Thyroid gland (tissue), 4 donors: Measurements from ENCODE around the gene PNLIPRP1. TPM values are rescaled to one million over a fixed set of nuclear protein-coding genes. Genes with fewer than 3 reads are reported as not detected.

Experiments used
- DNase-seq, 2 donors: peaks; one replicate each; pipeline ENCODE4 v3.0.0-alpha.2; 2019
- H3K27ac ChIP-seq, 3 donors: fragments of 200-600 bp; sonication (generic); 1 replicate in 2 of 3; 2 replicates in 1 of 3; pipeline ENCODE4 v1.5.1; 2016 to 2019; ENCODE audit warnings: mild to moderate bottlenecking in 1 of 3, moderate library complexity in 1 of 3
- H3K27me3 ChIP-seq: fragments of 200-600 bp; sonication (generic); one replicate; pipeline ENCODE4 v1.5.1; 2019
- H3K36me3 ChIP-seq, 2 donors: fragments of 200-600 bp; sonication (generic); one replicate each; pipeline ENCODE4 v1.5.1; 2016 to 2019
- H3K4me1 ChIP-seq, 2 donors: fragments of 200-600 bp; sonication (generic); one replicate each; pipeline ENCODE4 v1.5.1; 2017 to 2019
- H3K4me3 ChIP-seq, 3 donors: fragments of 200-600 bp; sonication (generic); replicated peaks in 1 of 3; 1 replicate in 2 of 3; 2 replicates in 1 of 3; pipeline ENCODE4 v1.5.1; 2016; ENCODE audit warnings: mild to moderate bottlenecking in 1 of 3
- H3K9me3 ChIP-seq: fragments of 200-600 bp; sonication (generic); one replicate; pipeline ENCODE4 v1.5.1; 2017
- POLR2A ChIP-seq, 2 donors: fragments of 450-650 bp; IDR thresholded peaks; one replicate each; pipeline ENCODE4 v1.6.1; 2017; ENCODE audit warnings: antibody characterized with exemption in 2 of 2, mild to moderate bottlenecking in 2 of 2, moderate library complexity in 1 of 2
- WGBS, 2 donors: methylation state at CpG; one replicate each; pipeline ENCODE4 v1.1.5; 2017; 5-methylcytosine and 5-hydroxymethylcytosine counted together
- intact Hi-C: fragments of 100-400 bp; cut with DNase I; formaldehyde crosslinking; loops from one replicate; pipeline ENCODE4 v1.15.1; 2023
- total RNA-seq, 4 donors: library from RNA; depleted of rRNA; stranded (reverse); fragments of >200 nt; gene quantifications; one replicate each; pipeline ENCODE4 v1.2.3, GENCODE V29; 2016
- TF ChIP-seq, protein P1 (sequence below), 6 experiments: fragments of 200-600 bp in 3 of 6; fragments of 450-650 bp in 3 of 6; sonication (generic) in 3 of 6; IDR thresholded peaks; one replicate each; pipeline ENCODE4 v1.5.1; 2016 to 2019; ENCODE audit warnings: antibody characterized with exemption in 6 of 6, mild to moderate bottlenecking in 2 of 6, inconsistent platforms in 1 of 6, moderate library complexity in 1 of 6

PNLIPRP1 gene
- total RNA-seq, 4 donors from 2014 or later, result not detected

DNA sequence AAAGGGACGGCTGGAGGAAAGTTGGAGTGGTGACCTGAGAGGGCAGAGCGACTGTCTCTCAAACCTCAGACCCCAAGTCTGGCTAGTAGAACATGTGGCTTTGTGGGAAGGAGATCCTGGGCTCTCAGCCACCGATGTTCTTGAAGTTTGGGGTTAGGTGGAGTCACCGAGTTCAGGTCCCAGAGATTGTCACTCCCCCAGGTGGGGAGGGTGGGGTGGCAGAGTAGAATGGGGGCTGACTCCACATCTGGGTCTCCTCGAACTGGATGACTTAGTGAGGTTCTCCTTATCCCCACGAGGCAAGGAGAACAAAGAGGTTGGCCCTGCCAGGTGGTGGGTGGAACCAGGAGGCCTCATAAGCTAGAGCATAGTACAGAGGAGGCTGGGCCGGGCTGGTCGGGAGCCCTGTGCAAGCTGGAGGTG is 15.3 kb downstream of the PNLIPRP1 start:
- Histone ChIP-seq H3K4me3 (no peak overlapping the region), H3K36me3 (no peaks in the 10 kb centered on the region), H3K27me3 (no peaks in the 10 kb centered on the region), H3K27ac (no peak overlapping the region), H3K4me1 (no peaks in the 10 kb centered on the region), H3K9me3 (no peaks in the 10 kb centered on the region)
- TF ChIP-seq, protein P1, sequence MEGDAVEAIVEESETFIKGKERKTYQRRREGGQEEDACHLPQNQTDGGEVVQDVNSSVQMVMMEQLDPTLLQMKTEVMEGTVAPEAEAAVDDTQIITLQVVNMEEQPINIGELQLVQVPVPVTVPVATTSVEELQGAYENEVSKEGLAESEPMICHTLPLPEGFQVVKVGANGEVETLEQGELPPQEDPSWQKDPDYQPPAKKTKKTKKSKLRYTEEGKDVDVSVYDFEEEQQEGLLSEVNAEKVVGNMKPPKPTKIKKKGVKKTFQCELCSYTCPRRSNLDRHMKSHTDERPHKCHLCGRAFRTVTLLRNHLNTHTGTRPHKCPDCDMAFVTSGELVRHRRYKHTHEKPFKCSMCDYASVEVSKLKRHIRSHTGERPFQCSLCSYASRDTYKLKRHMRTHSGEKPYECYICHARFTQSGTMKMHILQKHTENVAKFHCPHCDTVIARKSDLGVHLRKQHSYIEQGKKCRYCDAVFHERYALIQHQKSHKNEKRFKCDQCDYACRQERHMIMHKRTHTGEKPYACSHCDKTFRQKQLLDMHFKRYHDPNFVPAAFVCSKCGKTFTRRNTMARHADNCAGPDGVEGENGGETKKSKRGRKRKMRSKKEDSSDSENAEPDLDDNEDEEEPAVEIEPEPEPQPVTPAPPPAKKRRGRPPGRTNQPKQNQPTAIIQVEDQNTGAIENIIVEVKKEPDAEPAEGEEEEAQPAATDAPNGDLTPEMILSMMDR (IDR thresholded peaks at IDR 0.05), result no peak
- TF ChIP-seq POLR2A (IDR thresholded peaks at IDR 0.05), result no peak
- intact Hi-C loops, result no loop called here
- WGBS, 2 donors, result 71 to 81% methylated on average over 8 of the region's 8 CpGs
- DNase-seq, result no peak

DNA sequence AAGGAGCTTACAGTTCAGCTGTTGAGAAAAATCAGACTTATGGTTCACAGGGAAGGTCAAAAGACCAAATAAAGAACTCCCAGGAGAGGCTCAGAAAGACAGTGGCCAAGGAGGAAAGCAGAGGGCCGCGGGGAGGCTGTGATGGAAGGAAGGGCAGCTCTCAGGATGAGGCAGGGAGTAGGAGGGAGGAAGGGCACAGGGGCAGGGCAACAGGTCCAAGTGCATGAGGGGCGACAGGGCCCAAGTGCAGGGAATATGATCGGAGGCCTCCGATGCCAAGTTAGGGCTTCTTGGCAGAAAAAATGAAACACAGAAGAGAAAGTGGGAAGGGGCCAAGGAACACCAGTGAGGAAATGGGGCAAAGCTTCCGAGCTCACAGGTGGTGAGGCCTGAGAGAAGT is 16.6 kb downstream of the PNLIPRP1 start:
- Histone ChIP-seq H3K36me3 (no peaks in the 10 kb centered on the region), H3K27ac (no peak overlapping the region), H3K9me3 (no peaks in the 10 kb centered on the region), H3K4me3 (no peak overlapping the region), H3K27me3 (no peaks in the 10 kb centered on the region), H3K4me1 (no peaks in the 10 kb centered on the region)
- no peak for TF ChIP-seq POLR2A (IDR thresholded peaks at IDR 0.05)
- TF ChIP-seq, protein P1 (IDR thresholded peaks at IDR 0.05), result no peak
- intact Hi-C loops, result no loop called here
- 81 to 85% methylated on average over 6 of the region's 6 CpGs for WGBS, 2 donors
- no peak for DNase-seq

DNA sequence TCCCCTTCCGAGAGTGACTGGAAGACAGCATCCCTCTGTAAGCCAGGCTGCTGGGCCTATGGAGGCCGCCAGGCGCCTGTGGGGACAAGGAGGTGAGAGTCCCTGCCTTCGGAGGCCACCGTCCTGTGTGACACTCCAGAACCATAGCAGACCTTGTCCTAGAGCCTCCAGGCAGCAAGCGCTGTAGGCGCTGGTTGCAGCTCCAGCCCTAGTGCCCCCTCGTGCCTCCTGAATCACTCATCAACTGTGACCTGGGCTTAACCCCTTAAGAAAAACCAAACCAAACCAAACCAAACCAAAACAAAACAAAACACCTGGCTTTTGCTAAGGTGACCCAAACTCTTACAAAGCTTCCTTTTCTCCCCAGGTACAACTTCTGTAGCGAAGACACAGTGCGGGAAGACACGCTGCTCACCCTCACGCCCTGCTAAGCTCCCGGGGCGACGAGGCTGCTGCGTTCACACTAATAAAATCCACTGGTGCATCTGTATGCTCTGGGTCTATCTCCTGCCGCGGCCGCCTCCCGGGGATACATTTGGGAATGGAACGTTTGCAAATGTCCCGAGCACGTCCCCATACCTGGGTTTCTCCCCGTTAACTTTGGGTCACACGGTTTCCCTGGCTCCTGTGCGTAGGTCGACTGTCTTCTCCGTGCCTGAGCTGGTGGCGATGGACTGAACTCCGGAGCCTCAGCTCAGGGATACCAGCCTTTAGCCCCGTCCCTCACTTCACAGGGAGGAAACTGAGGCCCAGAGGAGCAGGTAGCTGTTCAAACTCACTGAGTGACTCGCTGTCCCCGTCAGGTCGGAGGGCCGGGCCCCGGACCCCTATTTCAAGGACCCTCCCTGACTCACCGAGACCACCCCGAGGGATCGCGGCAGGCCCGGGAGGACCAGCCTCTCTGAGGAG is 18.2 kb downstream of the PNLIPRP1 start:
- no peaks in the 10 kb centered on the region for H3K4me1 ChIP-seq
- H3K9me3 ChIP-seq, result no peaks in the 10 kb centered on the region
- TF ChIP-seq POLR2A (IDR thresholded peaks at IDR 0.05), result no peak
- no peak overlapping the region for H3K27ac ChIP-seq
- no peaks in the 10 kb centered on the region for H3K27me3 ChIP-seq
- no peaks in the 10 kb centered on the region for H3K36me3 ChIP-seq
- DNase-seq, result peak; percentile 5 to 6
- intact Hi-C loops, result no loop called here
- H3K4me3 ChIP-seq, result peak overlapping the region in 2 of 3 donors; percentile 4 to 9
- 28 to 41% methylated on average over 23 to 27 of the region's 41 CpGs for WGBS, 2 donors

DNA sequence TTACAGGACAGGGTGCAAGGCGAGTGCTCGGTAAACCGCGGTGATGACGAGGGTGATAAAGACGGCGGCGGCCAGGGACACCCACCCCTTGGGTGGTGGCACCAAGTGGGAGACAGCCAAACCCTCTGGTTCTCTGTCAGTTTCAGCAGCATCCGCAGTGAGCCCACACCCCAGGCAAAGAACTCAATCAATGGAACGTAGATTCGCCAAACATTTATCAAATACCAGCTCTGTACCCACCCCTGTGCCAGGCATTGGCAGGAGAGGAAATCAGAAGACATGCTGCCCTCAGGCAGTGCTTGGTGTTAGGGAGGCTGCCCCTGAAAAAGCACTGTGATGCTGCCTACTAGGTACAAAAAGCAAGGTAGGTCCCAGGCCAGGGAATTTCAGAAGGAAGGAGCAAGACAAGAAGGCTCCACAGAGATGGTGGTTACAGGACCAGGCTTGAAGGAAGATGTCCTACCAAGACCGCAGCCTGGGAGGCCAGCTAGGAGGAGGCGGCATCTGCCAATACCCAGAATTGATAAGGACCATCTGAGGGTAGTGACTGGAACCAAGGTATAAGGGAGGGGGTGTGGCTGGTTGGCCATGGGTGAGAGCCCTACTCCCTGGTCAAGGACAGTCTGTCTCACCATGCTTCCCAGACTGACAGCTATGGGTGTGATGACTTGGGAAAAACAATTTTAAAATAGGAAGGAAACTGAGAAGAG is 19.8 kb downstream of the PNLIPRP1 start:
- intact Hi-C loops, result no loop called here
- DNase-seq, result no peak
- Histone ChIP-seq H3K9me3 (no peaks in the 10 kb centered on the region), H3K4me3 (no peak overlapping the region), H3K4me1 (no peaks in the 10 kb centered on the region), H3K36me3 (no peaks in the 10 kb centered on the region), H3K27ac (no peak overlapping the region), H3K27me3 (no peaks in the 10 kb centered on the region)
- WGBS, 2 donors, result 93 to 94% methylated on average over 13 of the region's 13 CpGs
- TF ChIP-seq, protein P1 (IDR thresholded peaks at IDR 0.05), result no peak
- no peak for TF ChIP-seq POLR2A (IDR thresholded peaks at IDR 0.05)

DNA sequence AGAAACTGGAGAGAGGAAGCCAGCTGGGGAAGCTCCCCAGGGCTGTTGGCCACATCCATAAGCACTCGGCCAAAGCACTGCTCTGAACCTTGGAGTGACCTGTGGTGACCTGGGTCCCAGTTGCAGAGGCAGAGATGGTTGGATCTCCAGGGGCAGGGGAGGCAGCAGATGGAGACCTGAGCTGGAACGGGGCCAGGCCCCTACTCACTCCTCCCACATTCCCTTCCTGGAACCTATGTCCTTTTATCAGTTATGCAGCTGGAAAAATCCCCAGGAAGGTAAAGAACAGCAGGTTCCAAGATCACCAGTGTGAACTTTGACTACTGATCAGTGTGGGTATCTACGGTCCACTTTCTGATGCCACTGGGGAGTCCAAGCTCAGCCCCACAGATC is 20.4 kb downstream of the PNLIPRP1 start:
- no peak for TF ChIP-seq POLR2A (IDR thresholded peaks at IDR 0.05)
- Histone ChIP-seq H3K27me3 (no peaks in the 10 kb centered on the region), H3K27ac (no peak overlapping the region), H3K4me3 (no peak overlapping the region), H3K4me1 (no peaks in the 10 kb centered on the region), H3K9me3 (no peaks in the 10 kb centered on the region), H3K36me3 (no peaks in the 10 kb centered on the region)
- 69 to 87% methylated on average over 3 of the region's 3 CpGs for WGBS, 2 donors
- DNase-seq, result no peak
- intact Hi-C loops, result no loop called here
